SW480 (cell line): ENCODE data around the gene STXBP6.
"Not testable (repeated sequence)": the region's sequence is repeated elsewhere in the genome, so short reads cannot be mapped to it uniquely, and the experiment has no call there.

Experiments used
- DNase-seq: peaks from one replicate; pipeline ENCODE4 v3.0.0-alpha.2; 2016; ENCODE audit warnings: low spot score

Gene STXBP6

GRCh38 chr14:24801024-24801423, 248.9 kb downstream of the STXBP6 start:
- no peak for DNase-seq

DNA sequence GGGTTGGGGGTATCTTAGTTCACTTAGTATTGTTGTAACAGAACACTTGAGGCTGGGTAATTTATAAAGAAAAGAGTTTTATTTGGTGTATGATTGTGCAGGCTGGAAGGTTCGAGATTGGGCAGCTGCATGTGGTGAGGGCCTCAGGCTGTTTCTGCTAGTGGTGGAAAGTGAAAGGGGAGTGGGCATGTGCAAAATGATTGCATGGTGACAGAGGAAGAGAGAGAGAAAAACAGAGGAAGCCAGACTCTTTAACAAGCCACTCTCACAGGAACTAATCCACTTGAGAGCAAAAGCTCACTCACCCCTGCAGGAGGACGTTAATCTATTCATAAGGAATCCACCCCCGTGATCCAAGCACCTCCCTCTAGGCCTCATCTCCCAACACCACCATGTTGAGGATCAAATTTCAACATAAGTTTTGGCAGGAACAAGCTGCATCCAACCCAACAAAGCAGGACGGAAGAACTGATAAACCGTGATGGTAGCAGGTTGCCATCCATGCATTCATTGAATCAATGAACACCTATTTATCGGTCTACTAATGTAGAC, 251.0 kb downstream of the STXBP6 start:
- DNase-seq = no peak

GRCh38 chr14:24795406-24795805, 254.5 kb downstream of the STXBP6 start:
- DNase-seq = no peak

GRCh38 chr14:24794644-24795305, 255.2 kb downstream of the STXBP6 start:
- DNase-seq = no peak

- no peak for DNase-seq
Measured at GRCh38 chr14:24790196-24790595, 259.8 kb downstream of the STXBP6 start.

DNA sequence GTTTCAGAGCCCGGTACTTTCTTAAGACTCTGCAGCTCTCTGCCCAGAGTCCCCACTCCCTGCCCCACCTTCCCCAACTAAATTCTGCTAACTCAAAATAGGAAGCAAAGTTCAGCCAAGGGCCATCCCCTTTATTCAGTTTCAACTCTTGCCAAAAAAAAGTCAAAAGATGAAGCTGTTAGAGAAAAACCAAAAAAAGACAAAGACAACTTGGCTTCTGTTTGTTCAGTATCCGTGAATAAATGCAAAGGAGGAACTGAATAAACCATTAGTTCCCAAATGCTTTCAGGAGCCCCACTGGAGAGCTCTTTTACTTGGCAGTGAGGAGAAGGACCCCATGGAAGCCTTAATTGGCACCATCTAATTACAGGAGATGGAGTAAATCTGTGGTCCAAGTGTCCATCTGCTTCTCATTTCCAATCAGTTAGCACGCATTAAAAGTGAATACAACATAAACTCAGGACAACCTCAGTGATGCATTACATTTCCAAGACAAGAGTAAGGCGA, 260.5 kb downstream of the STXBP6 start:
- DNase-seq = no peak

DNA sequence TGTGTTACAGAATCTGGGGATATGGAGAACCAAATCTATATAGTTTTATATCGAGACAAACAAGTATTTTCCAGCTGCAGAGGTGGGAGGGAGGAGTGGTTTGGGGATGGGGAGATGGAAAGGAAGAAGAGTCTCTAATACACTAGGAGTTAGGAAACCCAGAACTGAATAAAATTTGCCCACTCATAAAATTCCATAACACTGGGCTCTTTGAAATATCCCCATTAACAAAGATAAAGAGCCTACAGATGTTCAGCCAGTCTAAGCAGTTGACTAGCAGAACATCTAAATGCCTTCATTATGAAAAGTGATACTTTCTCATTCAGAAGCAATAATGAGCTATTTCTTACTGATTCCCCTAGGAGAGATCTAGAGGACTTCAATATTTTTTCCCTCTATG, 264.2 kb downstream of the STXBP6 start:
- DNase-seq = no peak

DNA sequence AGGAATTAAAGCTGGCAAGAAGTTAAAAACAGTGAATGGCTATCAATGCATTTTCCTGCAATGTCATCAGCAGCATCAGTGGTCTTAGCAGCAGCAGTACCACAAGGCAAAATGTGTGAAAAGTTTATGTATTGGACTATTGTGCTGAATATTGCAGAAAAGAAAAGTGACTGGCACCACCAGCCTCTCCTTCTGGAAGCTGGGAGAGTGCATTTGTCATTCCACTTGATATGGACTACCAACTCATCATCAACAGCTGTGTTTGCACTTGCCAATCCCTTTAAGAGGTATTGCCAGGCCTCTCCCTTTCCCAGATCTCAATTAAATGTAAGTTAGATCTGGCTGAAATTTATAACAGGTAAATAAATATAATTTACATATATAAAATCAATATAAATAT, 265.0 kb downstream of the STXBP6 start:
- DNase-seq = no peak

- DNase-seq = no peak
Measured at GRCh38 chr14:24783791-24784190, 266.2 kb downstream of the STXBP6 start.

- DNase-seq = no peak
Measured at GRCh38 chr14:24780281-24780680, 269.7 kb downstream of the STXBP6 start.

DNA sequence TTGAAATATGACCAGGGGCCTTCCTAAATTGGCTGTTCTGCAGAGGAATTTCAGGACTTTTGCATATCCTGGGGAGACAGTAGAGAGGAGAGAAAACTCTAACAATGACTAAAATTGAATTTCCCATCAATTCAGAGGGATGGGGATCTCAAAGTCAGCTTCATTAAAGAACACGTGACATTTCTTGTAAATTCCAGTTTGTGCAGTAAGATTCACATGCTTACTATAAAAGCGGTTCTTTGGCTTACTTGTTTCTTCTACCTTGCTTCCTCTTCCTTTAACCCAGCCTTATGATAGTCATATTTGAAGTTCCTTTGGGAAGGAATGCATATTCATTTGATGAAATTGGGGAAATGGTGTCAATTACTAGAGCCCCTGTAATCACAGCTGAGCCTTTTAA, 272.3 kb downstream of the STXBP6 start:
- no peak for DNase-seq

DNA sequence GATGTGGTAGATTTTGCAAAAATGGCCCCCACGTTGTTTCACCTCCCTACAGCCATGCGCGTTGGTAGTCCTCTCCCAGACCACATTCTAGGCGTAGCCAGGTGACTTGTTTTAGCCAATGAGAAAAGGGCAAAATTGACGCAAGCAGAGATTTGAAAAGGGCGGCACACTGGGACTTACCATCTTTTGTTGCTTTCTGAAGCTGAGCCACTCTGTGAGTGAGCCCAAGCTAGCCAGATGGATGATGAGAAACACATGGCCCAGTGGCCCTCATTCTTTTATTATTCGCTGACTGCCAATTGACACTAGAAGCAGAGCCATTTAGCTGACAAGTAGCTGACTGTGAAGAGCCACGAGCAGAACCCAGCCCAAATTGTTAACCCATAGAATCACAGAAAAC, 274.0 kb downstream of the STXBP6 start:
- DNase-seq = no peak

- DNase-seq = no peak
Measured at GRCh38 chr14:24774187-24774915, 275.6 kb downstream of the STXBP6 start.

DNA sequence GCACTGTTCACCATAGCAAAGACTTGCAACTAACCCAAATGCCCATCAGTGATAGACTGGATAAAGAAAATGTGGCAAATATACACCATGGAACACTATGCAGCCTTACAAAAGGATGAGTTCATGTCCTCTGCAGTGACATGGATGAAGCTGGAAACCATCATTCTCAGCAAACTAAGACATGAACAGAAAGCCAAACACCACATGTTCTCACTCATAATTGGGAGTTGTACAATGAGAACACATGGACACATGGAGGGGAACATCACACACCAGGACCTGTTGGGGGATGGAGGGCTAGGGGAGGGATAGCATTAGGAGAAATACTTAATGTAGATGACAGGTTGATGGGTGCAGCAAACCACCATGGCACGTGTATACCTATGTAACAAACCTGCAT, 276.4 kb downstream of the STXBP6 start:
- not testable (repeated sequence) for DNase-seq

DNA sequence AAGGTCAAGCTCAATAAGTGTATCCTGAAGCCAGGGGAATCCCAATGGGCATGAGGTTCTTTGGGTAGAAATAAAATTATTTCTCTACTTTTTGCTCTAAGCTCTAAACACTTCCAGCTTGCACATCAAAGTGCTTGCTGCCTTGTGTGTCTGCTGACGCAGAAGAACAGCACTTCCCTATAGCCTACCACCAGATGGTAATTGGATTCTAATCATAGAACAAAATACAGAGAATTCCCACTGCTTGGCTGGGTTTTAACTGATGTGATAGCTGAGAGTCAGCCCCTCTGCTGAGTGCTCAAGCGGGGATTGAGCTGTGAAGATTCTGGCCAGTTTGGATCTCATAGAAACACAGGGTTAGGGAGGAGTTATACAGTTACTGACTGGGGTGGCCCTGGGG, 283.5 kb downstream of the STXBP6 start:
- no peak for DNase-seq

DNA sequence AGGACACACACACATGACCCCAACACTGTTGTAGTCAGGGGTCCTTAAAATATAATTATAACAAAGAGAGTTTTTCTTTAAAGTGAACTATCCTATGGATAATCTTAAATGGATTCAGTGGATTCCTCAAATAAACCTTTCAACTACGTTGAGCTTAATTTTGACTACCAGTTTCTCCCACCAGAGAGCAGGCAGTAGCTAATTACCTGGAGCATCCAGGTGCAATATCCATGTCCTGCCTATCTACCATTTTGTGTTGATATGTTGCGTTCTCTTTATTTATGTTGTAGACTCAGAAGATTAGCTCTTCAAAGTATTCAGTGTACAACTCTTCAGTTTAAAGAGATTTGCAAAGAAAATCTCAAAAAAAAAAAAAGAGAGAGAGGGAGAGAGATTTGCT, 288.8 kb downstream of the STXBP6 start:
- DNase-seq = peak; percentile 7
